HG02943 (cell line): Measurements from ENCODE around the gene SH3PXD2A.

Experiments
- ATAC-seq: cut with Tn5 transposase; IDR thresholded peaks from one replicate; pipeline ENCODE4 v1.9.1; 2021; ENCODE audit warnings: mild to moderate bottlenecking, low read depth, moderate library complexity; ENCODE audit not compliant: unreplicated experiment

Gene SH3PXD2A

DNA sequence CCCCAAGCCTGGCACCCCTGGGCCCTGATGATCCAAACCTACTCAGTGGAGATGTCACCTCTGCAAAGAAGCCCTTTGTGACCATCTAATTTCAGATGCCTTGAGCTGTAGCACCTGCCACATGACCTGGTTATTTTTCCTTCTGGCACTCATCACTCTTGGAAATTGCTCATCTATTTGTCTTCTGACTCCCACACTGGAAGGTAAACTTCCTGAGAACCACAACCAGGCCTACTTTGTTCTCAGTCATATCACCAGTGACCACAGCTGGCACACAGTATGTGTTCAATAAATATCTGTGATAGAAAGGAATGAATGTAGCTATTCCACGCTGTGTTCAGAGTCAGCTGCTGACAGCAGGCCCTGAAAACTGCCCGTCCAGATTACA is 97.1 kb downstream of the SH3PXD2A start:
- ATAC-seq: no peak

DNA sequence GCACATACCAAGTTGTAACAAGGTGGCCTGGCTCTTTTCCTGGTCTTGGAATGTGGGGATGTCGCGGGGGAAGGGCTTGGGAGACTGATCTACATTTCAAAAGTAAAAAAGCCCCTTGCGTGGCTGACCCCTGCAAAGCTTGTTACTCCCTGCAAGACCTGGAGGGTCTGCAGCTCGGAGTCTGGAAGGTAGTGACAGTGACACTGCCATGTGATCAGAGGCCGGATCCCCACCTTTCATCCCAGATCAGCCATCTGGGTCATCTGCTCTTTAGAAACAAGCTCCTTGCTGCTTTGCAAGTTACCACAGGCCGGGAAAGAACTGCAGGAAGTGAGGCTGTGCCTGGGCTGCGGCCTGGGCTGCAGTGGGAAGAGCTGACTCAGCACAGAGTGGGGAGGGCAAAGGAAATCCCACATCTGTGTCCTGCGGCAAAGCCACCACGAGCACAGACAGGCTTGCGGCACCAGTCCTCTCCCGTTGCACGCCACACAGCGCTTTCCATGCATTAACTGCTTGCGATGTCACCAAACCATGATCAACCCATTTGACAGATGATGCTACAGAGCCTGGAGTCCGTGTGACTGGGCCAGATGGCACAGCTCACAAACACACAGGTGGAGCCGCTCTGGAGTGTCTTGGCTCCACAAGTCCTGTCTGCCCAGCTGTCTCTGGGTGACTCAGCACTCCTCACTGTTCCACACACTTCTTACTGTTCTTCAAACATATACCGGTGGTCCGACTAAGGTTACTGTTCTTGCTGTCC is 97.7 kb downstream of the SH3PXD2A start:
- ATAC-seq: no peak

DNA sequence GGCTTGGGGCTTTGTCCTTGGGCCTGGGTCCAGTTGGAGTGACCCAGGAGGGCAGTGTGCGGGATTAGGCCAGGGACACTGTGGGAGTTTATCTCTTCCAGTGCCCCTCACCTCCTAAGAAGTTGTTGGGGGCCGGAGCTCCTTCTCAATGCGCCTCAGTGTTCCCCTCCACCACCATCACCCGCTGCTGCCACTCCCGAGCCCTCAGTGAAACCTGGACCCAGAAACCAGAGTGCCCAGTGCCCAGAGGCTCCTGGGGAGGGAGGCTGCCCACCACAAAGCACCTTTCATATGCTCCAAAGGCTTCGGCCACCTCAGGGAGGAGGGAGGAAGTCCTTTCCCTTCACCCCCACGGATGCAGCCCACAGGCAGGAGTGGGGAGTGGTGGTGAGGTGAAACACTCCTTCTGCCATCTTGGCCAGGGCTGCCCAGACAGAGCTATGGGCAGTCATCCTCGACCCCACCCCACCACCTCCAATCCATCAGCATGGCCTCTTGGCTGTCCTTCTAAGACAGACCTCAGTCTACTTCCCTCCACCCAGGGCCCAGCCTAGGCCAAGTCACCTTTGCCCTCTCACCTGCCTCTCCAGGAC is 99.0 kb downstream of the SH3PXD2A start:
- ATAC-seq: no peak

DNA sequence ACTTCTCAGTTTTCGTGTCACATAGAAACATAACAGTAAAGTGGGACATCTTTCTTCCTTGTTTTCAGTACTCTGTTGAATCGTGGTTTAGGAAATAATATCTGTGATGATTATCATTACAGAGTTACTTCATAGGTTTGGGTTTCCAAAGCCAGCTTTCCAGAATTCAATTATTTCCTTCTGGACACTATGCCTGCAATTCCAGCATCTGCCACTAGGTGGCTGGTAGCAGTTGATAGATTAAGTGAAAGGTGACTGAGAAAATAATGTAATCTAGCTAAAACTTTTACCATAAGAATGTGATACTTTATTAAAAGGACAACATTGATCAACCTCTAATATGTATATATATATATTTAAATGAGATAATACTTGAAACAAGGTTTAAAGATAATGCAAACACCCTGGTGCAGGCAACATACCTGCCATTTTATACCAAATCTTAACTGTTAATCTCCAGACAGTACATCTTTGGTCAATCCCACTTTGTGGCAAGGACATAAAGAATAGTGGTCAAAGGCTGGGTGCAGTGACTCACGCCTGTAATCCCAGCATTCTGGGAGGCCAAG is 102.6 kb downstream of the SH3PXD2A start:
- no peak for ATAC-seq

DNA sequence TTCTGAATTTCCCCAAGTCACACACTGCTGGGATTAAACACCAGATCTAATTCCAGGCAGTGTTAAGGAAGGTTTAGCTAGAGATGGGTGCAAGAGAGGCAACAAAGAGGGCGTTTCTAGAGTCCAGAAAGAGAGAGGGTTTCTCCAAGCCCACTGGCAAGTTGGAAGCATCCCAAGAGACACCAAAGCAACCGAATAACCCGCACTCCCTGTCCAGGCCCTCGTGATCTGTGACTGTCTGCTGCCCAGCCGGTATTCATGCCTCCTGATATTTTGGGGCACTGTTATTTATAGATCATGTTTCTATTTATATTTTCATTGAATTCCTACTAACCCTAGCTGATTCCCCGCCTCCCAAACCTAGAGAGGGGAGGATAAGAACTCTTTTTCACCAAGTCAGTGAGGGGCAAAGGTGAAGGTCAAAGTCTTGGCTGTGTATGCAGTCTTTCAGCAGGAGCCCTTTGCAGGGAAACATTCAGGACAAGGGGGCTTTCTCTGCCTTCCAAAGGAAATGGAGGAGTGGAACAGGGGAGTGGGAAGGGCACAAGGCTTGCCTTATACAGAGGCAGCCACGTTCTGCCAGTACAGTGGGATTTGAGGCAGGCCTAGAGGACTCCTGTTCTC is 103.6 kb downstream of the SH3PXD2A start:
- ATAC-seq: no peak

DNA sequence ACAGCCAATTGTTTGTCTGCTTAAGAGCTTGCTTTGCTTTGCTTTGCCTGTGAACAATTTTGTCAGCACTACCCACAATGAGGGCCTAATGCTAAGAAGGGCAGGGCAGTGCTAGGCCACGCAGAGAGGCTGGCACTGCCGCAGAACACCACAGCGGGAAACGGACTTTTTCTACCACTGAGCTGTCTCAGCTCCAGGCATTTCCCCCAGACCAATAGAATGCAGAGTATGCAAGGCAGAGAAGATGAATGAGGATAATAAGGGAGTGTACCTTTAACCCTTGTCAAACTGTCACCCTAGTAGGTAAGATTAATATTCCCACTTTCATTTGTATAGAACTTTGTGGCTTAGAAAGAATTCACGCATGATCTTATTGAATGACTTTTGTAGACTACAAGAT is 104.5 kb downstream of the SH3PXD2A start:
- no peak for ATAC-seq

DNA sequence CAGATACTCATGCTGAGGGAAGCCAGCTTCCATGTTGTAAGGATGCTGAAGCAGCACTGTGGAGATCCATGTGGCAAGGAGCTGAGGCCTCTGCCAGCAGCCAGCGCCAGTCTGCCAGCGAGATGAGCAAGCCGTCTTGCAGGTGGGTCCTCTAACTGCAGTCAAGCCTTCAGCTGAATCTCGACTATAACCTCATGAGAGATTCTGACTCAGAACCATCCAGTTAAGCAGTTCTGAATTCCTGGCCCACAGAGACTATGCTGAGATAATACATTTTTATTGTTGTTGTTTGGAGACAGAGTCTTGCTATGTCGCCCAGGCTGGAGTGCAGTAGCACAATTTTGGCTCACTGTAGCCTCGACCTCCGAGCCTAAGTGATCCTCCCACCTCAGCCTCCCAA is 105.6 kb downstream of the SH3PXD2A start:
- no peak for ATAC-seq

DNA sequence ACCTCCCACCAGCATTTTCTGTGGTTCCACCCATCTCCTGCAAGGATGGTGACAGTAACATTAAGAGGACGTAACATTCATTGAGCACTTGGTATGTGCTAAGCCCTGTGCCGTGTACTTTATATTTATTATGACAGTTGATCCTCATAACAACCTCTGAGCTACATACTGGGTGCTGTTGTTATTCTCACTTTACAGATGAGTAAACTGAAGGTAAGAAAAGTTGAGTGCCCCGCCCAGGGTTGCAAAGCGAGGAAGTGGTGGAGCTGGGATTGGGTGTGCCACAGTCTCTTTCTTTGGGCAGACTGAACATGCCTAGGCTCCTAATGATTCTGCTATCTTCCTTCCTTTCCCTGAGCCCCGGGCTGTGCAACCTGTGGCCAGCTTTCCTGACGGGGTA is 107.4 kb downstream of the SH3PXD2A start:
- ATAC-seq: no peak

DNA sequence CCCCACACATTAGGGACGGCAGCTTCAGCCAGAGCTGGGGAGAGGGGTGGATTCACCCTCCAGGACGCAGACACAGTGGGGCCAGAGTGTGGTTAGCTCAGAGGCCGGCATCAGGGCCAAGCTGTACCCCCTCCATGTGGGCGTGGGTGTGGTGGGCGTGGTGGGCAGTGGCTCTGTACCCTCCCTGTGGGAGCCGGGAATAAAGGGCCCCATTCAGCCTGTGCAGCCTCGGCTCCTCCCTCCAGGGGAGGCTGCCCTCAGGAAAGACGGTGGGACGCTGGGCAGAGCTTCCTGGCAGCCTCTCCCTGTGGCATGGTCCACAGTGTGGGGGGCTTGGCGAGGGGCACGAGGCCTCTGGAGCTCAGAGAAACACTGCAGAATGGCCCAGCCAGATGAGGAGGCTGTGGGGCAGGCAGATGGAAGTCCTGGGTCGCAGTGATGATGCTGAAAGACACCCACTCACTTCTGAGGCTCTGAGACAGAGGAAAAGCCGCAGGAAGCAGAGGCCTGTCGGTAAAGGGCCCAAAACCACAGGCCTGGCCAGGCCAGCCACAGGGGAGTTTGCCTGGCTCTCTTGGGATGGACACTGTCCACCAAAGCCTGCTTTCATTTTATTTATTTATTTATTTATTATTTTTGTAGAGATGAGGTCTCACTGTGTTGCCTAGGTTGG is 108.0 kb downstream of the SH3PXD2A start:
- no peak for ATAC-seq

DNA sequence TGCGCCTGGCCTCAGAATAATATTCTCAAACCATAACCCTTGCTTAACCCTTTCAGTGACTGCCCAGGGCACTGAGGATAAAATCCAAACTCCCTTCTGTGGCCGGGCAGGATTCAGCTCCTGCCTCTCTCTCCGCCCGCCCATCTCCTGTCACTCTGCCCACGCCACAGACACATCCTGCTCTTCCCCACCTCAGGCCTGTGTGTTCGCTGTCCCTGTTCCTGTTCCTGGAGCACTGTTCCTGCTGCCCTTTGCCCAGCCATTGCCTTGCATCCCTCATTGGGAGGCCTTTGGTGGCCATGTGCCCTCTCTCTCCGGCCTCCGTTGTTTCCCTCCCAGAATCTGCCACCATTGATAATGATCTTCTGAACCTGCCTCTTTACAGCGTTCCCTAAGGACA is 108.8 kb downstream of the SH3PXD2A start:
- no peak for ATAC-seq

DNA sequence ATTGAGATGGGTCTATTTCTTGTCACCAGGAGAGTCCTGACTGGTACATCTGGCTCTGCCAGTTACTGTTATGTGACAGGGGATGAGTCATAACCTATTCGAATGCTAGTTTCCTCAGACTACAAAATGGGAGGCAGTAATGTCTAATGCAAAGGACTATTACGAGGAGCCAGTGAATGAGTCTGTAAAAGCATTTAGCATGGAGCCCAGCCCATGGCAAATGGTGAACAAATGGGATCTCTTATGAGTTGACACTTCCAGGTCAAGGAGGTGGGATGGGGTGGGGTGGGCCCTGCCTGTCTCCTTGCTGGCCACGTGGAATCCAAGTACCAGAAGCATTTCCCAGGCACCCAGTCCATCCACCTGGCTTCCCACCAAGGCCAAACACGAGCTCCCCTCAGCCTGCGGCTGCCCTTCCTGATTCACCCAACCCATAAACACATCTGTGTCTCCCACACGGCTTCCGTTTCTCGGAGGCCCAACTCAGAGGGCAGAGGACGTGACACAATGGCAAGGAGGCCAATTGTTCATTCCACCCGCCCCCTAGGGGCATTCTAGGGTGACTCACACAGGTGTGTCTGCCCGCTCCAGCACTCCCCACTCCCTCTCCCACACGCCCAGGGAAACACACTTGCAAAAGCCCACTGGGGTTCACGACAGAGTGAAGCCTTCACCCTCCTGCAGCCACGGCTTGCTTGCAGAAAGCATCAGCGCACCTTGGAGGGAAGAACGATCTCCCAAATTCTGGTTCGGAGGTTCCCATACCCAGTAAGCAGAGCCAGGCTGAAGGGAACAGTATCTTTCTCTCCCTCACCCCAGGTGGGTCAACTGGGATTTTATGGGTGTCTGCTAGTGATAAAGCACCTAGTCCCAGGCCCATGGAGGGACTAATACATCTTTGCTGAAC is 109.8 kb downstream of the SH3PXD2A start:
- ATAC-seq: no peak

DNA sequence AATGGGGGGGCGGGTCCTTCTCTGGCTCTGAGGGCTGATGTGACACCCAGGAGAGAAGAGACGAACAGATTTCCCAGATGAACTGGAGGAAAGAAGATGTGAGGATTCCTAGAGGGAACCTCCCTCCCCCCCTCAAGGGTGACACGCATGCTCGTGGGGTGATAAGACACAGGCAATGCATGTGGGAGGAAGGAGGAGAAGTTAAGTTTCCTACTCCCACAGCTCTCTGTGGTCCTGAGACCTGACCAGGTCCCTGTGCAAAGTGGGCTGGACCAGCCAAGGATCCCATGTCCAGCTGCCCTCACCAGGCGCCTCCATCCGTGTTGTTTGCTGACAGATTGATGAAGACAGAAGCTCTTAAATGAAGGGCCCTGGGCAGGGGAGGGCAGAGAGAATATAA is 112.6 kb downstream of the SH3PXD2A start:
- ATAC-seq: no peak

DNA sequence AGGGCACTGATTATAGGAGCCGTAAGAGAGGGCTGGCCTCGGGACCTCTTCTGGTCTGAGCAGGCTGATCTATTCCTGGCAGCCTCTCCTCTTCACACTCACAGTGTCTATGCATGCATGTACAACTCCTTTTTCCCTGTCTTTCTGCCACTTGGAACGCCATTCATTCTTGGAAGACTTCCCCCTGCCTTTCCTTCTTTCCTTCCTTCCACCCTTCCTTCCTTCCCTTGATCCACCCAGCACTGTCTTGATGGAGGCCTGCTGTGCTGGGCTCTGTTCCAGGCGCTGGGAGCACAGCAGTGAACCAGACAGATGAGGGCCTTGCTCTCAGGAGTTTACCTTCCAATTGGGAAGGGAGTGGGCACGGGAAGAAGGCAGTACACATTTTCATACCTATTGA is 114.8 kb downstream of the SH3PXD2A start:
- no peak for ATAC-seq

DNA sequence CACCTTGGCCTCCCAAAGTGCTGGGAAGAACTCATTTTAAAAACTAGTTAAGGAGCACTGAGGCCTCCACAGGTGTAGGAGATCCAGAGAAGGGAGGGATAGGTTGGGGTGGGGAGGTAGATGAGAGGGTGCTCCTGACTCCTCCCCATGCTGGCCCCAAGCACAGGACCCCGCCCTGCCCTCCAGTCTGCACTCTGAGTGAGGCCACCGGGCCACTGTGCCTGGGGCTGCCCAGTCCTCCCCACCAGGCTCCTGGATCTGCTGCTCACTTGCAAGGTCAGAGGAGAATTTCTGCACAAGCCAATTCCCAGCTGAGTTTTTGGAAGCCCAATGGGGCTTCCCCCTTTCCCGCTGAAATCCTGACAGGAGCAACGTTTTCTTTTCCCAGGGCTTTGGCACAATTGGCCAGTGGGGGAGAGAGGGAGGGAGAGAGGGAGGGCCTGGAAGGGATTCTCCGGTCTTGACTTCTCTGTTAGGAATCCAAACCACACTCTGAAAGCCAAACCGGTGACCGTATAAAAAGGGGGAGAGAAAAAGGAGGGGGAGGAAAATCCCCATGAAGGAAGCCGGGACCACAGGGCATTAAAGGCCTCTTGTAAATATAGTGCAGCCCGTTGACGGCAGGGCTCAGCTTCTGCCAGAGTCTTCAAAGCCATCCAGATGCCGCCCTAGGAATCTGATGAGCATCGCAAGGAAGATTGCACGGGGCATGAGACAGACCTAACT is 116.2 kb downstream of the SH3PXD2A start:
- no peak for ATAC-seq

DNA sequence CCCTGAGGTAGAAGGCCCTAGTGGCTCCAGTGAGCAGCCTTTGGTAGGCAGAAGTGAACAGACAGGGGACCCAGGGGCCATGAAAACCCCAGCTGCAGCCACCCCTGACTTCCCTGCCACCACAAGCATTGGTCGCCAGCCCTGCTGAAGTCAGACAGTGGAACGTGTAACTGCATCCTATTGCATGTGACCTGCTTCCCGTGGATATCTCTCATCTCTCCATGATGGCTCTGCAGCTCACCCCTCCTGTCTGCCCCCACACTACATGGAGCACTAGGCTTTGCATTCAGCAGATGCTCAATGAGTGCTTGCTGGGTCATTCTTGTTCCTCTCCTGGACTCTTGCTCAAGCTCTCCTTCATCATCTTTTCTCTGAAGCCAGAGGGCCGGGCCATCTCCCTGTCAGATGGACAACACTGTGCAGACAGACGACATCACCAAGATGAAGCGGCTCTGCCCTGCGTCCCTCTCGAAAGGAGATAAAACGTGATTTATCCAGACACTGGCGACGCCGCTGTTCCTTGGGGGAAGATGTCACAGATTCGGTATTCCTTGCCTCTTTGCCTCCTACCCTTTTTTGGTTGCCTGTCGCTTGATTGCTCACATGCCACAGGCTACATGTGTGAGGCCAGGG is 117.5 kb downstream of the SH3PXD2A start:
- ATAC-seq: no peak

DNA sequence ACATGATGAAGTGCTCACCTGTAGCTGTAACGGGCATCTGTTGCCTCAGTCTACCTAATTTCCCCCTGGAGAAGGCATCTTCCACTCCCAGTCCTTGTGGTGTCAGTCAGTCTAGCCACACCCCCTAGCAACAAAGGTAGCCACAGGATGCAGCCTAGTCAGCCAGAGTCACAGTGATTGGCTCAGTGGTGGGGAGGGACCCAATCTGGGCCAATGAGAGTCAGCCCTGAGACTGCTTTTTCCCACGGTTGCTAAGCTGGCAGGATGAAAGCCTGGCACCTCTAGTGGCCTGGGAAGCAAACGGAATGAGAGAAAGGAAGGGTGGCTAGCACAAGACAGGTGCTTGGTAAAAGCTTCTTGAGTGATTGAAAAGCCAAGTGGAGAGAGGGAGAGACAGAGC is 118.6 kb downstream of the SH3PXD2A start:
- no peak for ATAC-seq

DNA sequence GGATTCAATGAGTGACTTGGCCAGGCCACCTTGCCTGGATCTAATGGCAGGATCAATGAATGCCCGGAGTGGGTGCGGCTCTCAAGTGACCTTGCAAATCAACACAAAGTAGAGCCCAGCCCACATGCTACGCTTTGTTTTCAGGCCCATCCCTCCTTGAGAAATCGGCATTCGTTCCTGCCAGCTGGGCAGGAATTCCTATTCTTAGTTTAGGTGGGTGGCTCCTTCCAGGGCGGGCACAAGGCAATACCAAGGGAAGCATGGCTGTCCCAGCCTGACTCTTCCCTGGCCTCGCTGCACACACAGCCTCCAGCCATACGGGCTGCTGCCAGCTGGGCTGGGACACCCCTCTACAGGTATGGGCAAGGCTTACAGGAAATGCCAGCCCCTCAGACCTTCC is 119.3 kb downstream of the SH3PXD2A start:
- ATAC-seq: no peak

DNA sequence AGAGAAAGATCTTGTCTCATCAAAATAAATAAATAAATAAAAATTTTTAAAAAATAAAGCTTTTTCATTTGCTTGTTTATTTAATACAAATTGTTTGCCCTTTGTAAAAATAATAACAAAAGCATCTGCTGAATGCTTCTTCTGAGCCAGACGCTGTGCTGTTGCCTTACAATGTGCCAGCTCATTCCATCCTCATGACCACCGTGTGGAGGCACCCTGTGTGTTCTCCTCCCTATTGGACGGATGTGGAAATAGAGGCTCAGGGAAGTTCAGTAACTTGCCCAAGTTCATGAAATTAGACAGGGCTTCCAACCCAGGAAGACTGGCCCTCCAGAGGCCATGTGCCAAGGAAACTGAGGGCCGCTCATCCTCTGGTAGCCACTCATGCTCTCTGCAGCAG is 120.6 kb downstream of the SH3PXD2A start:
- ATAC-seq: no peak

DNA sequence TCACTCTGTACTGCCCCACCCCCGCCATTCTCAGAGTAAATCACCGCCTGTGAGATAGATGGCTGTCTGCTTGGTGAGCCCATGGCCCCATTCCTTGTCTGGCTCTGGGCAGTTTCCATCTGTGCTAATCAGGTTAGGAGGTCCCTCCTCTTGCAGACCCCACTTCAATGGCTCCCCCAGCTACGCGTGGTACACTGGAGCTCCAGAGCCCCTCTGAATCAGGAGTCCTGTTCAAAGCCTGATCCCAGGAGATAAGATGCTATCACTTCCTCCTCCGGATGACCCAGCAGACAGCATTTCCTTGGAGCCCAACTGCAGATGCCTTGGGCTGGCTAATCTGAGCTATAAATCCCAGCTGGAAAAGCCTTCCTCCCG is 122.3 kb downstream of the SH3PXD2A start:
- no peak for ATAC-seq
